HFFc6 (cell line): Measurements from ENCODE around the gene FLOT1. TPM values are rescaled to one million over a fixed set of nuclear protein-coding genes. Genes with fewer than 3 reads are reported as not detected.
"Not testable (repeated sequence)": the region's sequence is repeated elsewhere in the genome, so short reads cannot be mapped to it uniquely, and the experiment has no call there.

Source experiments
- DNase-seq: peaks from one replicate; pipeline ENCODE4 v3.0.0-alpha.2; 2018
- H3K27ac Mint-ChIP-seq: 2 replicates; pipeline ENCODE4 v1.8.0; 2020; ENCODE audit warnings: mild to moderate bottlenecking, mixed read lengths
- H3K27me3 Mint-ChIP-seq: 2 replicates; pipeline ENCODE4 v1.8.0; 2021; ENCODE audit warnings: mild to moderate bottlenecking, moderate library complexity, mixed read lengths; ENCODE audit not compliant: insufficient read depth
- H3K36me3 Mint-ChIP-seq: 2 replicates; pipeline ENCODE4 v1.8.0; 2021; ENCODE audit warnings: low read depth, mixed read lengths
- H3K4me1 Mint-ChIP-seq: 2 replicates; pipeline ENCODE4 v1.8.0; 2020; ENCODE audit warnings: low read depth, mixed read lengths
- H3K4me3 Mint-ChIP-seq: 2 replicates; pipeline ENCODE4 v1.8.0; 2020; ENCODE audit warnings: mild to moderate bottlenecking, moderate library complexity, mixed read lengths
- H3K9me3 Mint-ChIP-seq: 2 replicates; pipeline ENCODE4 v1.8.0; 2020; ENCODE audit warnings: mild to moderate bottlenecking, mixed read lengths
- total RNA-seq, 6 experiments: library from RNA; stranded (reverse); fragmentation: NEBNext Ultra II Directional; extraction: Animal tissue kit (Norgen Biotek cat#: 25700); gene quantifications; 2 replicates in 1 of 6; 3 replicates in 5 of 6; pipeline ENCODE4 v1.2.3, GENCODE V29; 2021
- TF ChIP-seq, protein P1 (sequence below): fragments of 200-600 bp; sonication (generic); IDR thresholded peaks from 2 replicates; pipeline ENCODE4 v1.5.0; 2021; ENCODE audit warnings: antibody characterized with exemption, mild to moderate bottlenecking

Gene FLOT1
- total RNA-seq, 6 experiments from 2014 or later = 218 to 286 (median 236) TPM

DNA sequence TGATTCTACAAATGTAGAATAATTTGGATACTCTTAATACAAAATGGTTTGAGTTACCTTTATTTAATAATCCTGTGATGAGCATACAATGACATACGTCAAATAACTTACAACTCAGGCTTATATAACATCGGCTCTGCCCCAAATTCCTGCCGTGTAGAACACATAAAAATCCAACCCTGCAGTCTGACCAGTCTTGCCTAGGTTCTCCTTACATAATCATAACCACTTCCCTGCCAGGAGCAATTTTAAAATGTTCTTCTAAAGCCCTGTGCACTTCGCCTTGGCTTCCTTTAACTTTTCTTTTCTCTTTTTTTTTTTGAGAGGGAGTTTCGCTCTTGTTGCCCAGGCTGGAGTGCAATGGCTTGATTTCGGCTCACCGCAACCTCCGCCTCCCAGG lies 18.1 kb upstream of the FLOT1 start:
- peak overlapping the region; percentile 92 for H3K27ac Mint-ChIP-seq
- H3K27me3 Mint-ChIP-seq = no peaks in the 10 kb centered on the region; the same call in 1 of the 2 replicates
- no peak for DNase-seq
- no peaks in the 10 kb centered on the region for H3K9me3 Mint-ChIP-seq
- peaks cover 70% of the 10 kb centered on the region for H3K4me1 Mint-ChIP-seq
- H3K4me3 Mint-ChIP-seq = no peak overlapping the region
- no peaks in the 10 kb centered on the region for H3K36me3 Mint-ChIP-seq
- TF ChIP-seq, protein P1, sequence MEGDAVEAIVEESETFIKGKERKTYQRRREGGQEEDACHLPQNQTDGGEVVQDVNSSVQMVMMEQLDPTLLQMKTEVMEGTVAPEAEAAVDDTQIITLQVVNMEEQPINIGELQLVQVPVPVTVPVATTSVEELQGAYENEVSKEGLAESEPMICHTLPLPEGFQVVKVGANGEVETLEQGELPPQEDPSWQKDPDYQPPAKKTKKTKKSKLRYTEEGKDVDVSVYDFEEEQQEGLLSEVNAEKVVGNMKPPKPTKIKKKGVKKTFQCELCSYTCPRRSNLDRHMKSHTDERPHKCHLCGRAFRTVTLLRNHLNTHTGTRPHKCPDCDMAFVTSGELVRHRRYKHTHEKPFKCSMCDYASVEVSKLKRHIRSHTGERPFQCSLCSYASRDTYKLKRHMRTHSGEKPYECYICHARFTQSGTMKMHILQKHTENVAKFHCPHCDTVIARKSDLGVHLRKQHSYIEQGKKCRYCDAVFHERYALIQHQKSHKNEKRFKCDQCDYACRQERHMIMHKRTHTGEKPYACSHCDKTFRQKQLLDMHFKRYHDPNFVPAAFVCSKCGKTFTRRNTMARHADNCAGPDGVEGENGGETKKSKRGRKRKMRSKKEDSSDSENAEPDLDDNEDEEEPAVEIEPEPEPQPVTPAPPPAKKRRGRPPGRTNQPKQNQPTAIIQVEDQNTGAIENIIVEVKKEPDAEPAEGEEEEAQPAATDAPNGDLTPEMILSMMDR = no peak

DNA sequence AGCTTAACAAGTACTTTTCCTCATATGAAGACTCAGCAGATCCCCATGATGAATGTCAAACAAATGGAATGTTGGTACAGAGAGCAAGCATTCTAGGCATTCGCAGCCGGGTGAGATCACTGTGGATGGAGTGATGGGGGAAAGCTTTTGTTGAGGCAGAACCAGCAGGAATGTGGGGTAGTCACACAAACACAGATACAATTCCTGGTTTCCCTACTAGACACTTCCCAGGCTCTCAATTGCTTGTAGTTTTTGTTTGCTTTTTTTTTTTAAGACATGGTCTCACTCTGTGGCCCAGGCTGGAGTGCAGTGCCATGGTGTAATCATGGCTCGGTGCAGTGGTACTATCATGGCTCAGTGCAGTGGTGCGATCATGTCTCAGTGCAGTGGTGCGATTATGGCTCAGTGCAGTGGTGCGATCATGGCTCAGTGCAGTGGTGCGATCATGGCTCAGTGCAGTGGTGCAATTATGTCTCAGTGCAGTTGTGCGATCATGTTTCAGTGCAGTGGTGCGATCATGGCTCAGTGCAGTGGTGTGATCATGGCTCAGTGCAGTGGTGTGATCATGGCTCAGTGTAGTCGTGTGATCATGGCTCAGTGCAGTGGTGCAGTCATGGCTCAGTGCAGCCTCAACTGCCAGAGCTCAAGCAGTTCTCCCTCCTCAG lies 17.2 kb upstream of the FLOT1 start:
- peaks cover 68% of the 10 kb centered on the region for H3K4me1 Mint-ChIP-seq
- no peaks in the 10 kb centered on the region for H3K36me3 Mint-ChIP-seq
- peak overlapping the region; percentile 92 for H3K27ac Mint-ChIP-seq
- H3K9me3 Mint-ChIP-seq = no peaks in the 10 kb centered on the region
- DNase-seq = peak; percentile 93
- TF ChIP-seq, protein P1 = no peak
- no peaks in the 10 kb centered on the region; the same call in 1 of the 2 replicates for H3K27me3 Mint-ChIP-seq
- H3K4me3 Mint-ChIP-seq = peak overlapping the region; percentile 41

DNA sequence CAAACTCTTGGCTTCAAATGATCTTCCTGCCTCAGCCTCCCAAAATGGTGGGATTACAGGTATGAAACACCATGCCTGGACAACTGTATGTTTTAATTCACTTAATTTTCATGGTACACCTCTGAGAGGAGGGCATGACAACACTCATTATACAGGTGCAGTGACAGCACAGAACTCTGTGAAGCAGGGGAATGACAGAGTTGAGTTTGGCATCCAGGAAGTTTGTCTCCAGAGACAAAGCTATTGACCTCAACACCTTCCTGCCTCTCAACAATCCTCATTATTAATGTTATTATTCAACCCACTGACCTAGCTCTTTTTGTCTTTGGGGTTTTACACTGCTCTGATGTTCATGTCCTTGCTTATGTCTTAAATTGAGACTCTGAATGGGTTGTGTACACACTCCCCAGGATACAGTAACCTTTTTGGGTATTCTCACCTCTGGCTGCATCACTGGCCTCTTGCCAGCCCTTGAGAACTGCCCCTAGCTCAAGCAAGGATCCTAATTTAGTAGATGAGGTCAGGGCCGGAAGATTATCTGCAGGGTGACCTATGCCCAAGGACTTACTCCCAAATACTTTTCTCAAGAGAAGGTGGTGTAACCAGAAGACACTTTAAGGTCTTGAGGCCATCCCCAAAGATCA lies 14.9 kb upstream of the FLOT1 start:
- peak overlapping the region; percentile 60 for H3K27ac Mint-ChIP-seq
- DNase-seq = no peak
- no peaks in the 10 kb centered on the region; the same call in 1 of the 2 replicates for H3K27me3 Mint-ChIP-seq
- H3K9me3 Mint-ChIP-seq = no peaks in the 10 kb centered on the region
- H3K36me3 Mint-ChIP-seq = no peaks in the 10 kb centered on the region
- TF ChIP-seq, protein P1 = no peak
- no peak overlapping the region for H3K4me3 Mint-ChIP-seq
- H3K4me1 Mint-ChIP-seq = peaks cover 75% of the 10 kb centered on the region

DNA sequence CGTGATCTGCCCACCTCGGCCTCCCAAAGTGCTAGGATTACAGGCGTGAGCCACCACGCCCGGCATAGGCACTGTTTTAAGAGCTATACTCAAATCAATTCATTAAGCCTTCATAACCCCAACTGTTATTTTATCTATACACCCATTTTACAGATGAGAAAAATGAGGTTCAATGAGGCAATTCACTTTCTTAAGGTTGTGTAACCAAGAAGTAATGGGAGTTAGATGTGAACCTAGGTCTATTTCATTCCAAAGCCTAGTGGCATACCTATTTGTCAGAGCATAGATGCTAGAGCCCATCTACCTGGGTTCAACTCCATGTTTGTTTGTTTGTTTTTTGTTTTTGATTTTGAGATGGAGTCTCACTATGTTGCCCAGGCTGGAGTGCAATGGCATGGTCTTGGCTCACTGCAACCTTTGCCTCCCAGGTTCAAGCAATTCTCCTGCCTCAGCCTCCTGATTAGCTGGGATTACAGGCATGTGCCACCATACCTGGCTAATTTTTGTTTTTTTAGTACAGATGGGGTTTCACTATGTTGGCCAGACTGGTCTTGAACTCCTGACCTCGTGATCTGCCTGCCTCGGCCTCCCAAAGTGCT lies 14.0 kb upstream of the FLOT1 start:
- H3K27ac Mint-ChIP-seq, DNase-seq, H3K27me3 Mint-ChIP-seq, H3K9me3 Mint-ChIP-seq, H3K36me3 Mint-ChIP-seq, H3K4me3 Mint-ChIP-seq: not testable (repeated sequence)
- peaks cover 79% of the 10 kb centered on the region for H3K4me1 Mint-ChIP-seq

DNA sequence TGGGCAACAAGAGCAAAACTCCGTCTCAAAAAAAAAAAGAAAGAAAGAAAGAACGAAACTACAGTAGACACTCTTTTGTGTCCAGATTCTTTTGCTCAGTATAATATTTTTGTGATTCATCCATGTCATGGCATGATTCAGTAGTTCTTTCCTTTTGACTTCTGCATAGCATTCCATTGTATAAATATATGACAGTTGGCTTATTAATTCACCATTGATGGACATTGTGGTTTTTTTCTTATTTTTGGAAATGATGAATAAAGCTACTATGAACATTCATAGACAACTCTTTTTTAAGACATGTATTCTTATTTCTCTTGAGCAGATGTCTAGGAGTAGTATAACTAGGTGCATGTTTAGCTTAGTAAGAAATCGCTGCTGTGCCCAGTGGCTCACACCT lies 12.1 kb upstream of the FLOT1 start:
- H3K9me3 Mint-ChIP-seq = no peaks in the 10 kb centered on the region
- TF ChIP-seq, protein P1 = no peak
- H3K27ac Mint-ChIP-seq = peak overlapping the region; percentile 99
- H3K4me1 Mint-ChIP-seq = peaks cover 73% of the 10 kb centered on the region
- peak; percentile 42 for DNase-seq
- no peaks in the 10 kb centered on the region for H3K27me3 Mint-ChIP-seq
- no peaks in the 10 kb centered on the region for H3K36me3 Mint-ChIP-seq
- peak overlapping the region; percentile 34 for H3K4me3 Mint-ChIP-seq
